Inferior parietal cortex (tissue), 1 donor: ENCODE measurements around the gene SRPRA.
A peak's percentile ranks its signal among the peaks of the same experiment; 100 is the strongest.
"Not testable (repeated sequence)": the region's sequence is repeated elsewhere in the genome, so short reads cannot be mapped to it uniquely, and the experiment has no call there.

Source experiments
- DNase-seq: peaks from one replicate; pipeline ENCODE4 v3.0.0-alpha.2; 2016; ENCODE audit errors: extremely low spot score

Gene SRPRA

GRCh38 chr11:126282736-126283591 is 14.3 kb upstream of the SRPRA start, which contains the start of gene TIRAP:
Gene TIRAP, plus strand, starts transcription at chr11:126283093. Its CDS starts 7,802 bp downstream, at chr11:126290895.
- DNase-seq = peak; percentile 42

- peak; percentile 43 for DNase-seq
Measured at GRCh38 chr11:126282361-126282735, 13.7 kb upstream of the SRPRA start.

GRCh38 chr11:126281666-126282175 is 13.0 kb upstream of the SRPRA start:
- no peak for DNase-seq

- DNase-seq = no peak
Measured at GRCh38 chr11:126281245-126281644, 12.6 kb upstream of the SRPRA start.

- no peak for DNase-seq
Measured at GRCh38 chr11:126280595-126280994, 11.9 kb upstream of the SRPRA start.

- DNase-seq = no peak
Measured at GRCh38 chr11:126279191-126279590, 10.5 kb upstream of the SRPRA start.

- DNase-seq = no peak
Measured at GRCh38 chr11:126277780-126278179, 9.1 kb upstream of the SRPRA start.

GRCh38 chr11:126277322-126277721 is 8.6 kb upstream of the SRPRA start:
- no peak for DNase-seq

GRCh38 chr11:126268361-126268707 is 361 bp downstream of the SRPRA start:
- DNase-seq = no peak

- no peak for DNase-seq
Measured at GRCh38 chr11:126267650-126268049, 1.0 kb downstream of the SRPRA start.

- DNase-seq = no peak
Measured at GRCh38 chr11:126265811-126266210, 2.9 kb downstream of the SRPRA start.

- no peak for DNase-seq
Measured at GRCh38 chr11:126263489-126263888, 5.2 kb downstream of the SRPRA start.

- DNase-seq = no peak
Measured at GRCh38 chr11:126262216-126262615, 6.5 kb downstream of the SRPRA start.

- peak; percentile 35 for DNase-seq
Measured at GRCh38 chr11:126257764-126258163, 10.9 kb downstream of the SRPRA start.

- DNase-seq = no peak
Measured at GRCh38 chr11:126257144-126257543, 11.6 kb downstream of the SRPRA start.

- DNase-seq = no peak
Measured at GRCh38 chr11:126256216-126256615, 12.5 kb downstream of the SRPRA start.

- not testable (repeated sequence) for DNase-seq
Measured at GRCh38 chr11:126255507-126255906, 13.2 kb downstream of the SRPRA start.

GRCh38 chr11:126254819-126255218 is 13.9 kb downstream of the SRPRA start:
- DNase-seq = no peak

- DNase-seq = no peak
Measured at GRCh38 chr11:126253265-126253664, 15.4 kb downstream of the SRPRA start.

- DNase-seq = no peak
Measured at GRCh38 chr11:126246636-126247035, 22.1 kb downstream of the SRPRA start.

GRCh38 chr11:126233391-126233790 is 35.3 kb downstream of the SRPRA start:
- no peak for DNase-seq

GRCh38 chr11:126232683-126233082 is 36.0 kb downstream of the SRPRA start:
- no peak for DNase-seq

GRCh38 chr11:126231725-126232459 is 36.8 kb downstream of the SRPRA start:
- DNase-seq = no peak
